Measurements from ENCODE around the gene CARMIL3.
A peak's percentile ranks its signal among the peaks of the same experiment; 100 is the strongest.
"Not testable (repeated sequence)": the region's sequence is repeated elsewhere in the genome, so short reads cannot be mapped to it uniquely, and the experiment has no call there.

The CARMIL3 gene

GRCh38 chr14:24096545-24097181, 44.9 kb downstream of the CARMIL3 start:
- no peak for DNase-seq (ENCODE audit: low read depth)

GRCh38 chr14:24098229-24098926, 46.6 kb downstream of the CARMIL3 start:
- no peak for DNase-seq (ENCODE audit: low read depth)

GRCh38 chr14:24098927-24099813, 47.4 kb downstream of the CARMIL3 start:
- DNase-seq (ENCODE audit: low read depth): no peak

- no peak for DNase-seq (ENCODE audit: low read depth)
These were observed 48.6 kb downstream of the CARMIL3 start for GRCh38 chr14:24100197-24100981.

- no peak for DNase-seq (ENCODE audit: low read depth)
These were observed 49.2 kb downstream of the CARMIL3 start for GRCh38 chr14:24100982-24101494.

- DNase-seq (ENCODE audit: low read depth): no peak
These were observed 50.7 kb downstream of the CARMIL3 start for GRCh38 chr14:24102357-24103048.

- DNase-seq (ENCODE audit: low read depth): no peak
These were observed 51.6 kb downstream of the CARMIL3 start for GRCh38 chr14:24103451-24103850.

GRCh38 chr14:24105609-24106239, 53.9 kb downstream of the CARMIL3 start:
- DNase-seq (ENCODE audit: low read depth): not testable (repeated sequence)

GRCh38 chr14:24106672-24107271, 55.0 kb downstream of the CARMIL3 start:
- no peak for DNase-seq (ENCODE audit: low read depth)

GRCh38 chr14:24108336-24108874, 56.6 kb downstream of the CARMIL3 start:
- DNase-seq (ENCODE audit: low read depth): no peak

GRCh38 chr14:24110060-24110459, 58.3 kb downstream of the CARMIL3 start:
- DNase-seq (ENCODE audit: low read depth): no peak

- no peak for DNase-seq (ENCODE audit: low read depth)
These were observed 58.7 kb downstream of the CARMIL3 start for GRCh38 chr14:24110523-24110922.

GRCh38 chr14:24113379-24113800, 61.6 kb downstream of the CARMIL3 start:
- DNase-seq (ENCODE audit: low read depth): no peak

GRCh38 chr14:24113801-24114531, 62.2 kb downstream of the CARMIL3 start:
- peak; percentile 60 for DNase-seq (ENCODE audit: low read depth)

GRCh38 chr14:24114532-24115421, 63.0 kb downstream of the CARMIL3 start, which contains the start of the genes DCAF11 and NRL:
Gene DCAF11, plus strand, starts transcription at chr14:24114777. Its CDS starts 818 bp downstream, at chr14:24115595.
Gene NRL, minus strand, starts transcription at chr14:24114949. Its CDS starts 32,101 bp downstream, at chr14:24082848.
- peak; percentile 97 for DNase-seq (ENCODE audit: low read depth)

- no peak for DNase-seq (ENCODE audit: low read depth)
These were observed 63.8 kb downstream of the CARMIL3 start for GRCh38 chr14:24115422-24116127.

GRCh38 chr14:24116128-24116814, 64.5 kb downstream of the CARMIL3 start:
- no peak for DNase-seq (ENCODE audit: low read depth)

Data from activated T-helper 1 cell treated with Interleukin-2 at 50 U/mL for 16 hours (primary cell).